Measurements from ENCODE around the gene SLC16A5.

DNA sequence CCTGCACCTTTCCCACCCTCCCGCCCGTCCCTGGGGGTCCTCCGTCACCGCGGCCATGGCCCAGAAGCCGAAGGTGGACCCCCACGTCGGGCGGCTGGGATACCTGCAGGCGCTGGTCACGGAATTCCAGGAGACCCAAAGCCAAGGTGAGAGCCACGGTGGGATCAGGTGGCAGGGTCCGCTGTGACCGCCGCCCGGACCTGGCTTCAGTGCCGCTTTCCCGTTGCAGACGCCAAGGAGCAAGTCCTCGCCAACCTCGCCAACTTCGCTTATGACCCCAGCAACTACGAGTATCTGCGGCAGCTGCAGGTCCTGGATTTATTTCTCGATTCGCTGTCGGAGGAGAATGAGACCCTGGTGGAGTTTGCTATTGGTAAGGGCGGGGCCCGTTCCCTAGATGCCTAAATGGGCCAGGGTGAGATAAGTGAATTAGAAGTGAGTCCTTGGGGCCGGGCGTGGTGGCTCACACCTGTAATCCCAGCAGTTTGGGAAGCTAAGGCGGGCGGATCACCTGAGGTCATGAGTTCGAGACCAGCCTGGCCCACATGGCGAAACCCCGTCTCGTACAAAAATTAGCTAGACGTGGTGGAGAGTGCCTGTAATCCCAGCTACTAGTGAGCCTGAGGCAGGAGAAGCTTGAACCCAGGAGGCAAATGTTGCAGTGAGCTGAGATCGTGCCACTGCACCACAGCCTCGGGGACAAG, 22.6 kb downstream of the SLC16A5 start:
- TF ChIP-seq, protein P1, sequence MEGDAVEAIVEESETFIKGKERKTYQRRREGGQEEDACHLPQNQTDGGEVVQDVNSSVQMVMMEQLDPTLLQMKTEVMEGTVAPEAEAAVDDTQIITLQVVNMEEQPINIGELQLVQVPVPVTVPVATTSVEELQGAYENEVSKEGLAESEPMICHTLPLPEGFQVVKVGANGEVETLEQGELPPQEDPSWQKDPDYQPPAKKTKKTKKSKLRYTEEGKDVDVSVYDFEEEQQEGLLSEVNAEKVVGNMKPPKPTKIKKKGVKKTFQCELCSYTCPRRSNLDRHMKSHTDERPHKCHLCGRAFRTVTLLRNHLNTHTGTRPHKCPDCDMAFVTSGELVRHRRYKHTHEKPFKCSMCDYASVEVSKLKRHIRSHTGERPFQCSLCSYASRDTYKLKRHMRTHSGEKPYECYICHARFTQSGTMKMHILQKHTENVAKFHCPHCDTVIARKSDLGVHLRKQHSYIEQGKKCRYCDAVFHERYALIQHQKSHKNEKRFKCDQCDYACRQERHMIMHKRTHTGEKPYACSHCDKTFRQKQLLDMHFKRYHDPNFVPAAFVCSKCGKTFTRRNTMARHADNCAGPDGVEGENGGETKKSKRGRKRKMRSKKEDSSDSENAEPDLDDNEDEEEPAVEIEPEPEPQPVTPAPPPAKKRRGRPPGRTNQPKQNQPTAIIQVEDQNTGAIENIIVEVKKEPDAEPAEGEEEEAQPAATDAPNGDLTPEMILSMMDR (IDR thresholded peaks at IDR 0.05), result no peak
- no peak for TF ChIP-seq EZH2 (IDR thresholded peaks at IDR 0.05; ENCODE audit: borderline replicate concordance, insufficient read depth, low read depth, low read length, poor library complexity, severe bottlenecking)
